Naive thymus-derived CD4-positive, alpha-beta T cell (primary cell): ENCODE measurements around the gene OR9Q1. TPM values are rescaled to one million over a fixed set of nuclear protein-coding genes. Genes with fewer than 3 reads are reported as not detected.

ENCODE experiments used
- ATAC-seq: fragments of 150-1000 bp; cut with Tn5 transposase; 2 replicates; pipeline ENCODE4 v1.10.0; 2021; ENCODE audit warnings: mild to moderate bottlenecking, moderate library complexity
- CTCF ChIA-PET: fragments of 350-600 bp; sonication (Branson Sonifier 250); formaldehyde crosslinking; loops from one replicate; lab custom pipeline; 2021; ENCODE audit warnings: antibody characterized with exemption; lab: Charles Lee
- POLR2A ChIA-PET: fragments of 350-600 bp; sonication (Branson Sonifier 250); formaldehyde crosslinking; loops from one replicate; lab custom pipeline; 2021; ENCODE audit warnings: antibody characterized with exemption, inconsistent platforms; lab: Charles Lee
- DNase-seq, 9 donors: peaks; one replicate each; pipeline versions ENCODE4 v3.0.0 to v3.0.0-alpha.2; 2020 to 2022; ENCODE audit warnings: mixed read lengths in 1 of 9
- H3K27ac ChIP-seq: one replicate; pipeline ENCODE4 v1.7.0; 2013; ENCODE audit warnings: mild to moderate bottlenecking, low read depth, low read length, moderate library complexity
- H3K27me3 ChIP-seq, 2 donors: one replicate each; pipeline ENCODE4 v1.7.0; 2013; ENCODE audit warnings: low read length in 2 of 2, mild to moderate bottlenecking in 2 of 2, moderate library complexity in 2 of 2; ENCODE audit not compliant: control insufficient read depth in 2 of 2, insufficient read depth in 2 of 2
- H3K36me3 ChIP-seq, 3 experiments: 1 replicate in 2 of 3; 2 replicates in 1 of 3; pipeline ENCODE4 v1.7.0; 2013; ENCODE audit warnings: low read length in 3 of 3, mild to moderate bottlenecking in 3 of 3, moderate library complexity in 1 of 3; ENCODE audit not compliant: insufficient read depth in 3 of 3, control insufficient read depth in 2 of 3
- H3K4me1 ChIP-seq, 2 donors: one replicate each; pipeline ENCODE4 v1.7.0; 2013; ENCODE audit warnings: low read length in 2 of 2, mild to moderate bottlenecking in 2 of 2, moderate library complexity in 1 of 2; ENCODE audit not compliant: control insufficient read depth in 2 of 2, insufficient read depth in 2 of 2
- H3K4me3 ChIP-seq: 2 replicates; pipeline ENCODE4 v1.7.0; 2013; ENCODE audit warnings: mild to moderate bottlenecking, low read length
- H3K9me3 ChIP-seq, 3 experiments: 1 replicate in 2 of 3; 2 replicates in 1 of 3; pipeline ENCODE4 v1.7.0; 2013; ENCODE audit warnings: low read length in 3 of 3; ENCODE audit not compliant: control insufficient read depth in 2 of 3
- H3K27ac Mint-ChIP-seq, 9 donors: one replicate each; pipeline ENCODE4 v1.8.0; 2020 to 2022; ENCODE audit warnings: mixed read lengths in 9 of 9, mild to moderate bottlenecking in 8 of 9, moderate library complexity in 5 of 9, inconsistent platforms in 2 of 9
- H3K27me3 Mint-ChIP-seq, 5 donors: one replicate each; pipeline ENCODE4 v1.8.0; 2021 to 2022; ENCODE audit warnings: mixed read lengths in 5 of 5, mild to moderate bottlenecking in 1 of 5
- H3K36me3 Mint-ChIP-seq, 5 donors: one replicate each; pipeline ENCODE4 v1.8.0; 2020 to 2022; ENCODE audit warnings: mixed read lengths in 5 of 5, mild to moderate bottlenecking in 3 of 5, inconsistent platforms in 1 of 5
- H3K4me1 Mint-ChIP-seq, 7 donors: one replicate each; pipeline ENCODE4 v1.8.0; 2020 to 2022; ENCODE audit warnings: mixed read lengths in 7 of 7, mild to moderate bottlenecking in 3 of 7, inconsistent platforms in 1 of 7
- H3K4me3 Mint-ChIP-seq, 10 donors: one replicate each; pipeline ENCODE4 v1.8.0; 2020 to 2022; ENCODE audit warnings: mild to moderate bottlenecking in 10 of 10, mixed read lengths in 10 of 10, moderate library complexity in 6 of 10, inconsistent platforms in 2 of 10
- H3K9me3 Mint-ChIP-seq, 11 donors: one replicate each; pipeline ENCODE4 v1.8.0; 2020 to 2022; ENCODE audit warnings: mixed read lengths in 11 of 11, mild to moderate bottlenecking in 4 of 11, inconsistent platforms in 1 of 11, moderate library complexity in 1 of 11
- intact Hi-C, 2 donors: fragments of 100-400 bp; cut with micrococcal nuclease; formaldehyde crosslinking; loops; one replicate each; pipeline ENCODE4 v1.15.1; 2023
- polyA plus RNA-seq, 2 donors: library from polyadenylated mRNA; unstranded; fragments of 300-500 nt; fragmentation: Illumina TruSeq; gene quantifications; one replicate each; pipeline ENCODE4 v1.2.3, GENCODE V29; 2021
- total RNA-seq, 6 experiments: library from RNA in 5 of 6; stranded (reverse) in 5 of 6; gene quantifications; 1 replicate in 5 of 6; 2 replicates in 1 of 6; pipeline ENCODE4 v1.2.3 and lab custom pipeline; 2021 to 2026

Gene OR9Q1
- total and polyA plus RNA-seq, 7 experiments from 2014 or later = not detected

- no peak for DNase-seq
- H3K9me3 ChIP-seq = no peaks in the 10 kb centered on the region
- CTCF ChIA-PET = no interaction called here
- H3K27ac ChIP-seq = no peak overlapping the region
- H3K4me3 ChIP-seq = no peak overlapping the region
- POLR2A ChIA-PET = no interaction called here
- no peak overlapping the region for H3K27ac Mint-ChIP-seq
- no peaks in the 10 kb centered on the region for H3K36me3 ChIP-seq
- intact Hi-C loops = no loop called here
- H3K27me3 ChIP-seq = peaks cover 0 to 4% of the 10 kb centered on the region in 2 donors
- H3K4me1 ChIP-seq = no peaks in the 10 kb centered on the region
- ATAC-seq = no peak
- H3K4me3 Mint-ChIP-seq = no peak overlapping the region
- H3K4me1 Mint-ChIP-seq = peaks cover 0 to 4% (median 0%) of the 10 kb centered on the region in 7 donors
- H3K9me3 Mint-ChIP-seq = peaks cover 0 to 3% (median 0%) of the 10 kb centered on the region in 11 donors
- peaks cover 0 to 3% (median 0%) of the 10 kb centered on the region in 5 donors for H3K36me3 Mint-ChIP-seq
- peaks cover 0 to 47% (median 36%) of the 10 kb centered on the region in 5 donors for H3K27me3 Mint-ChIP-seq
Measured at GRCh38 chr11:58177409-58178054, 153.9 kb downstream of the OR9Q1 start.

DNA sequence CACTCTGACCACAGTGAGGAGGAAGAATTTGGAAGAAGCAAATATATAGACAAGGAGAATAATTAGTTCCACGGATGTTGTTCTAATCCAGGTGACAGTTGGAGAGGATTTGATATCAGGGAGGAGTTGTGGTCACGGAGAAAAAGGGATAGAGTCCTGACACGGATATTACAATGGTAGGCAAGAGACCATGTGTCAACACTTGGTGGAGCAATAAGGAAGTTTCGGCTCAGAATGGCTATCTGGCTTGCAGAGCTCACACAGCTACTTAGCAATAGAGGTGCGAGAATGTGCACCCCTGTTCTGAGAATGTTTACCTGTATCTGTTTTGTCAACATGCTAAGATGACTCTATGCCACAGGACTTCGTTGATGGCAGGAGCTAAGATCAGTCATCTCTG, 154.8 kb downstream of the OR9Q1 start:
- Histone ChIP-seq H3K27ac (no peak overlapping the region), H3K4me3 (no peak overlapping the region), H3K36me3 (no peaks in the 10 kb centered on the region), H3K4me1 (no peaks in the 10 kb centered on the region), H3K9me3 (no peaks in the 10 kb centered on the region), H3K27me3 (peaks cover 0 to 4% of the 10 kb centered on the region in 2 donors)
- H3K4me3 Mint-ChIP-seq = no peak overlapping the region
- DNase-seq (no peak), ATAC-seq (no peak)
- peaks cover 0 to 48% (median 36%) of the 10 kb centered on the region in 5 donors for H3K27me3 Mint-ChIP-seq
- intact Hi-C loops = no loop called here
- peaks cover 0 to 3% (median 0%) of the 10 kb centered on the region in 5 donors for H3K36me3 Mint-ChIP-seq
- H3K9me3 Mint-ChIP-seq = peaks cover 0 to 3% (median 0%) of the 10 kb centered on the region in 11 donors
- no peak overlapping the region for H3K27ac Mint-ChIP-seq
- CTCF ChIA-PET = no interaction called here
- H3K4me1 Mint-ChIP-seq = peaks cover 0 to 4% (median 0%) of the 10 kb centered on the region in 7 donors
- POLR2A ChIA-PET = no interaction called here

DNA sequence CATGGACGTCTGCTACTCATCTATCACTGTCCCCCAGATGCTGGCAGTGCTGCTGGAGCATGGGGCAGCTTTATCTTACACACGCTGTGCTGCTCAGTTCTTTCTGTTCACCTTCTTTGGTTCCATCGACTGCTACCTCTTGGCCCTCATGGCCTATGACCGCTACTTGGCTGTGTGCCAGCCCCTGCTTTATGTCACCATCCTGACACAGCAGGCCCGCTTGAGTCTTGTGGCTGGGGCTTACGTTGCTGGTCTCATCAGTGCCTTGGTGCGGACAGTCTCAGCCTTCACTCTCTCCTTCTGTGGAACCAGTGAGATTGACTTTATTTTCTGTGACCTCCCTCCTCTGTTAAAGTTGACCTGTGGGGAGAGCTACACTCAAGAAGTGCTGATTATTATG, 156.0 kb downstream of the OR9Q1 start:
- intact Hi-C loops = no loop called here
- Mint-ChIP-seq H3K27me3 (peaks cover 0 to 43% (median 36%) of the 10 kb centered on the region in 5 donors), H3K27ac (no peak overlapping the region), H3K4me3 (no peak overlapping the region), H3K36me3 (peaks cover 0 to 3% (median 0%) of the 10 kb centered on the region in 5 donors), H3K4me1 (peaks cover 0 to 4% (median 0%) of the 10 kb centered on the region in 7 donors), H3K9me3 (peaks cover 0 to 3% (median 0%) of the 10 kb centered on the region in 11 donors)
- Histone ChIP-seq H3K27ac (no peak overlapping the region), H3K27me3 (peaks cover 0 to 4% of the 10 kb centered on the region in 2 donors), H3K36me3 (no peaks in the 10 kb centered on the region), H3K4me1 (no peaks in the 10 kb centered on the region), H3K4me3 (no peak overlapping the region), H3K9me3 (no peaks in the 10 kb centered on the region)
- DNase-seq (no peak), ATAC-seq (no peak)
- POLR2A ChIA-PET = no interaction called here
- CTCF ChIA-PET = no interaction called here

GRCh38 chr11:58186938-58187337, 163.3 kb downstream of the OR9Q1 start:
- Mint-ChIP-seq H3K4me3 (no peak overlapping the region), H3K9me3 (no peaks in the 10 kb centered on the region), H3K27ac (no peak overlapping the region), H3K36me3 (no peaks in the 10 kb centered on the region), H3K27me3 (peaks cover 0 to 5% (median 0%) of the 10 kb centered on the region in 5 donors), H3K4me1 (no peaks in the 10 kb centered on the region)
- no peaks in the 10 kb centered on the region for H3K9me3 ChIP-seq
- H3K4me3 ChIP-seq = no peak overlapping the region
- H3K4me1 ChIP-seq = no peaks in the 10 kb centered on the region
- no peaks in the 10 kb centered on the region for H3K36me3 ChIP-seq
- no peaks in the 10 kb centered on the region for H3K27me3 ChIP-seq
- intact Hi-C loops = no loop called here
- H3K27ac ChIP-seq = no peak overlapping the region
- no peak for ATAC-seq
- DNase-seq = no peak
- CTCF ChIA-PET = no interaction called here
- POLR2A ChIA-PET = no interaction called here

DNA sequence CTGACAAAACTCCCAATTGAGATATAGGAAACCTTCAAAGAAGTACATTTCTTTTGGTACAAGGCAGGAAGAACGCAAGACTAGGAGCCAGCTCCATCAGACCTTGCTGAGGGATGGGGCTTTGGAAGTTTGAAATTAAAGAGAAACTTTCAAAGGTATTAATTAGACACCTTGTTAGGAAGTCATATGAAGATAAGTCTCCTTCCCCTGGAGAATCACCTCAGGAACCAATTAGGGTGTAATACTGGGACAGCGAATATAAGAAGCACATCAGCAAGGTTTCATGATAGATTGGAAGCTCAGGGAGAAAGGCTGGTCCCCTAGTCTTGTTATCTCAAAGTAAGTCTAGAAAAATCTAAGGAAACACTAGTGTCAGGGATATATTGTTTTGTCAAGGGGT, 165.1 kb downstream of the OR9Q1 start, which contains the start of gene OR9Q2:
OR9Q2 (plus strand) TSS at position 301 of the 400 bp plus-strand sequence. CDS start 1,421 bp downstream, outside the sequence.
- ChIA-PET CTCF (no interaction called here), POLR2A (no interaction called here)
- H3K27ac Mint-ChIP-seq = no peak within 1 kb of the TSS
- H3K4me3 ChIP-seq = no peak within 1 kb of the TSS
- H3K27me3 ChIP-seq = no peaks in the 10 kb centered on the region
- H3K4me1 Mint-ChIP-seq = no peaks in the 10 kb centered on the region
- no peaks in the 10 kb centered on the region for H3K36me3 Mint-ChIP-seq
- no peak within 1 kb of the TSS for H3K4me3 Mint-ChIP-seq
- no peak for ATAC-seq
- H3K4me1 ChIP-seq = no peaks in the 10 kb centered on the region
- no peaks in the 10 kb centered on the region for H3K36me3 ChIP-seq
- no peak within 1 kb of the TSS for H3K27ac ChIP-seq
- H3K27me3 Mint-ChIP-seq = no peaks in the 10 kb centered on the region
- DNase-seq = no peak
- H3K9me3 Mint-ChIP-seq = no peaks in the 10 kb centered on the region
- intact Hi-C loops = no loop called here
- no peaks in the 10 kb centered on the region for H3K9me3 ChIP-seq

DNA sequence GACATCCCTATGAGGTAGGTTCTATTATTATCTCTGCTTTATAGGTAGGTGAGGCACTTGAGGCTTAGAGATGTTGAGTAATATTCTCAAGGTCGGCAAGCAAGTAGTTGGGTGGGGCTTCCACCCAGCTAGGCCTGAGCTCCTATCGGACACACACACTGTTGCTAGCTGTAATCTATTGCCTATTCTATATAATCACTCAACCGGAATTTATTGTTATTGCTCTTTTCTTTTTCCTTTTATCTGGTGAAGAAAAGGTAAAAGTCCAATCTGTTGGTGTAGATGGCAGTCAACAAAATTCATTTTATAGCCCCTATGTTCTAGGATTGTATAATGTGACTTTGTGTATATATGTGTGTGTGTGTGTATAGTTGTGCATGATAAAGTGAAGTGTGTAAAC, 168.5 kb downstream of the OR9Q1 start:
- no peak overlapping the region for H3K27ac Mint-ChIP-seq
- peaks cover 0 to 10% (median 0%) of the 10 kb centered on the region in 5 donors for H3K27me3 Mint-ChIP-seq
- H3K4me3 Mint-ChIP-seq = no peak overlapping the region
- no peak for DNase-seq
- no peaks in the 10 kb centered on the region for H3K36me3 Mint-ChIP-seq
- CTCF ChIA-PET = no interaction called here
- Histone ChIP-seq H3K4me1 (no peaks in the 10 kb centered on the region), H3K36me3 (no peaks in the 10 kb centered on the region), H3K27me3 (no peaks in the 10 kb centered on the region), H3K9me3 (no peaks in the 10 kb centered on the region), H3K4me3 (no peak overlapping the region), H3K27ac (no peak overlapping the region)
- peaks cover 0 to 12% (median 2%) of the 10 kb centered on the region in 11 donors for H3K9me3 Mint-ChIP-seq
- intact Hi-C loops = no loop called here
- no peak for ATAC-seq
- no peaks in the 10 kb centered on the region for H3K4me1 Mint-ChIP-seq
- POLR2A ChIA-PET = no interaction called here

GRCh38 chr11:58193391-58193790, 169.7 kb downstream of the OR9Q1 start:
- H3K36me3 Mint-ChIP-seq = no peaks in the 10 kb centered on the region
- no peak overlapping the region for H3K27ac Mint-ChIP-seq
- no peaks in the 10 kb centered on the region for H3K9me3 ChIP-seq
- H3K4me1 ChIP-seq = no peaks in the 10 kb centered on the region
- H3K27ac ChIP-seq = no peak overlapping the region
- ChIA-PET CTCF (no interaction called here), POLR2A (no interaction called here)
- intact Hi-C loops = no loop called here
- H3K36me3 ChIP-seq = no peaks in the 10 kb centered on the region
- H3K27me3 Mint-ChIP-seq = peaks cover 0 to 18% (median 7%) of the 10 kb centered on the region in 5 donors
- ATAC-seq (no peak), DNase-seq (no peak)
- H3K4me1 Mint-ChIP-seq = no peaks in the 10 kb centered on the region
- no peak overlapping the region for H3K4me3 ChIP-seq
- H3K4me3 Mint-ChIP-seq = no peak overlapping the region
- no peaks in the 10 kb centered on the region for H3K27me3 ChIP-seq
- peaks cover 0 to 22% (median 8%) of the 10 kb centered on the region in 11 donors for H3K9me3 Mint-ChIP-seq
